DMS79 treated with DMSO at 0.1 percent for 48 hours (cell line): ENCODE measurements around the gene CD99L2.
"Not testable (repeated sequence)": the region's sequence is repeated elsewhere in the genome, so short reads cannot be mapped to it uniquely, and the experiment has no call there.

Experiments used
- DNase-seq: peaks from one replicate; lab custom pipeline; 2025; lab: John Stamatoyannopoulos, UW

The CD99L2 gene

GRCh38 chrX:150856785-150857184, 41.7 kb downstream of the CD99L2 start:
- DNase-seq = no peak

GRCh38 chrX:150856101-150856500, 42.4 kb downstream of the CD99L2 start:
- DNase-seq = no peak

GRCh38 chrX:150854856-150855255, 43.6 kb downstream of the CD99L2 start:
- no peak for DNase-seq

GRCh38 chrX:150849996-150850720, 48.3 kb downstream of the CD99L2 start:
- DNase-seq = no peak

GRCh38 chrX:150849486-150849885, 49.0 kb downstream of the CD99L2 start:
- no peak for DNase-seq

- DNase-seq = no peak
Observed at GRCh38 chrX:150848914-150849365, 49.5 kb downstream of the CD99L2 start.

- DNase-seq = no peak
Observed at GRCh38 chrX:150847088-150847487, 51.4 kb downstream of the CD99L2 start.

- DNase-seq = no peak
Observed at GRCh38 chrX:150846130-150846529, 52.3 kb downstream of the CD99L2 start.

- DNase-seq = no peak
Observed at GRCh38 chrX:150845091-150845490, 53.4 kb downstream of the CD99L2 start.

- DNase-seq = no peak
Observed at GRCh38 chrX:150844016-150844415, 54.5 kb downstream of the CD99L2 start.

GRCh38 chrX:150842198-150842685, 56.2 kb downstream of the CD99L2 start:
- peak; percentile 55 for DNase-seq

- DNase-seq = peak; percentile 55
Observed at GRCh38 chrX:150841456-150842197, 56.8 kb downstream of the CD99L2 start.

GRCh38 chrX:150837845-150838244, 60.6 kb downstream of the CD99L2 start:
- DNase-seq = no peak

GRCh38 chrX:150834695-150835094, 63.8 kb downstream of the CD99L2 start:
- DNase-seq = no peak

GRCh38 chrX:150833454-150834056, 64.9 kb downstream of the CD99L2 start:
- no peak for DNase-seq

- DNase-seq = no peak
Observed at GRCh38 chrX:150831863-150832262, 66.6 kb downstream of the CD99L2 start.

- no peak for DNase-seq
Observed at GRCh38 chrX:150828785-150829184, 69.7 kb downstream of the CD99L2 start.

GRCh38 chrX:150824352-150824751, 74.1 kb downstream of the CD99L2 start:
- not testable (repeated sequence) for DNase-seq

- not testable (repeated sequence) for DNase-seq
Observed at GRCh38 chrX:150823826-150824225, 74.6 kb downstream of the CD99L2 start.

GRCh38 chrX:150821971-150822370, 76.5 kb downstream of the CD99L2 start:
- no peak for DNase-seq

- no peak for DNase-seq
Observed at GRCh38 chrX:150813922-150814321, 84.5 kb downstream of the CD99L2 start.

- DNase-seq = no peak
Observed at GRCh38 chrX:150806827-150807226, 91.6 kb downstream of the CD99L2 start.

- no peak for DNase-seq
Observed at GRCh38 chrX:150805736-150806135, 92.7 kb downstream of the CD99L2 start.
